GM21367 (cell line): ENCODE results near the gene XYLT1.
"Not testable (repeated sequence)": the region's sequence is repeated elsewhere in the genome, so short reads cannot be mapped to it uniquely, and the experiment has no call there.

Experiments used
- ATAC-seq: cut with Tn5 transposase; IDR thresholded peaks from one replicate; pipeline ENCODE4 v1.9.1; 2021; ENCODE audit not compliant: unreplicated experiment

Gene XYLT1

GRCh38 chr16:17432901-17433576 lies 37.7 kb downstream of the XYLT1 start:
- ATAC-seq, result no peak

- no peak for ATAC-seq
Measured at GRCh38 chr16:17431968-17432625, 38.7 kb downstream of the XYLT1 start.

- ATAC-seq, result no peak
Measured at GRCh38 chr16:17431012-17431411, 39.7 kb downstream of the XYLT1 start.

- ATAC-seq, result no peak
Measured at GRCh38 chr16:17426451-17426850, 44.3 kb downstream of the XYLT1 start.

- no peak for ATAC-seq
Measured at GRCh38 chr16:17424771-17425170, 46.0 kb downstream of the XYLT1 start.

- ATAC-seq, result no peak
Measured at GRCh38 chr16:17423221-17423620, 47.5 kb downstream of the XYLT1 start.

GRCh38 chr16:17420816-17421215 lies 49.9 kb downstream of the XYLT1 start:
- no peak for ATAC-seq

GRCh38 chr16:17419266-17419665 lies 51.5 kb downstream of the XYLT1 start:
- ATAC-seq, result no peak

GRCh38 chr16:17417740-17418139 lies 53.0 kb downstream of the XYLT1 start:
- no peak for ATAC-seq

- peak; percentile 86 for ATAC-seq
Measured at GRCh38 chr16:17416461-17417311, 54.1 kb downstream of the XYLT1 start.

- no peak for ATAC-seq
Measured at GRCh38 chr16:17414916-17415315, 55.8 kb downstream of the XYLT1 start.

- no peak for ATAC-seq
Measured at GRCh38 chr16:17414421-17414820, 56.3 kb downstream of the XYLT1 start.

- no peak for ATAC-seq
Measured at GRCh38 chr16:17413508-17413907, 57.3 kb downstream of the XYLT1 start.

GRCh38 chr16:17412791-17413190 lies 58.0 kb downstream of the XYLT1 start:
- no peak for ATAC-seq

- ATAC-seq, result no peak
Measured at GRCh38 chr16:17412221-17412620, 58.5 kb downstream of the XYLT1 start.

- no peak for ATAC-seq
Measured at GRCh38 chr16:17411263-17411662, 59.5 kb downstream of the XYLT1 start.

- not testable (repeated sequence) for ATAC-seq
Measured at GRCh38 chr16:17410316-17410715, 60.4 kb downstream of the XYLT1 start.

GRCh38 chr16:17409894-17410293 lies 60.9 kb downstream of the XYLT1 start:
- no peak for ATAC-seq

- ATAC-seq, result peak; percentile 73
Measured at GRCh38 chr16:17408955-17409441, 61.8 kb downstream of the XYLT1 start.

GRCh38 chr16:17408296-17408695 lies 62.5 kb downstream of the XYLT1 start:
- ATAC-seq, result no peak

GRCh38 chr16:17407321-17407720 lies 63.4 kb downstream of the XYLT1 start:
- ATAC-seq, result no peak
